HEK293 (cell line): ENCODE data around the gene SELPLG.

Experiments used
- EGR2 ChIP-seq: fragments of 450-650 bp; formaldehyde crosslinking; IDR thresholded peaks from 2 replicates; pipeline ENCODE4 v1.5.1; 2016; ENCODE audit warnings: low read depth, missing biosample characterization, missing genetic modification characterization
- IKZF3 ChIP-seq: fragments of 450-650 bp; IDR thresholded peaks from 2 replicates; pipeline ENCODE4 v1.5.0; 2018; ENCODE audit warnings: missing biosample characterization, mild to moderate bottlenecking, missing genetic modification characterization, moderate library complexity
- KLF1 ChIP-seq: fragments of 450-650 bp; formaldehyde crosslinking; IDR thresholded peaks from 2 replicates; pipeline ENCODE4 v1.5.1; 2016; ENCODE audit warnings: missing biosample characterization, missing genetic modification characterization
- KLF8 ChIP-seq: fragments of 450-650 bp; formaldehyde crosslinking; IDR thresholded peaks from 2 replicates; pipeline ENCODE4 v1.5.1; 2016; ENCODE audit warnings: missing biosample characterization, missing genetic modification characterization
- RBAK ChIP-seq: fragments of 450-650 bp; formaldehyde crosslinking; IDR thresholded peaks from 2 replicates; pipeline ENCODE4 v1.5.1; 2016; ENCODE audit warnings: missing biosample characterization, missing genetic modification characterization
- SALL2 ChIP-seq: fragments of 450-650 bp; formaldehyde crosslinking; IDR thresholded peaks from 2 replicates; pipeline ENCODE4 v1.5.0; 2017; ENCODE audit warnings: missing biosample characterization, mild to moderate bottlenecking, missing genetic modification characterization, borderline replicate concordance
- ZNF133 ChIP-seq: fragments of 450-650 bp; formaldehyde crosslinking; IDR thresholded peaks from 2 replicates; pipeline ENCODE4 v1.5.1; 2016; ENCODE audit warnings: missing biosample characterization, missing genetic modification characterization
- ZNF169 ChIP-seq: fragments of 450-650 bp; formaldehyde crosslinking; IDR thresholded peaks from 2 replicates; pipeline ENCODE4 v1.5.1; 2016; ENCODE audit warnings: missing biosample characterization, missing genetic modification characterization
- ZNF202 ChIP-seq: fragments of 450-650 bp; formaldehyde crosslinking; IDR thresholded peaks from 2 replicates; pipeline ENCODE4 v1.5.1; 2016; ENCODE audit warnings: missing biosample characterization, missing genetic modification characterization, borderline replicate concordance
- ZNF292 ChIP-seq: fragments of 450-650 bp; formaldehyde crosslinking; IDR thresholded peaks from 2 replicates; pipeline ENCODE4 v1.5.1; 2016; ENCODE audit warnings: low read depth, missing biosample characterization, missing genetic modification characterization, borderline replicate concordance
- ZNF362 ChIP-seq: fragments of 450-650 bp; formaldehyde crosslinking; IDR thresholded peaks from 2 replicates; pipeline ENCODE4 v1.5.1; 2016; ENCODE audit warnings: missing biosample characterization, missing genetic modification characterization
- ZNF404 ChIP-seq: fragments of 450-650 bp; formaldehyde crosslinking; IDR thresholded peaks from 2 replicates; pipeline ENCODE4 v1.5.1; 2017; ENCODE audit warnings: missing biosample characterization, missing genetic modification characterization
- ZNF433 ChIP-seq: fragments of 450-650 bp; formaldehyde crosslinking; IDR thresholded peaks from 2 replicates; pipeline ENCODE4 v1.5.1; 2016; ENCODE audit warnings: missing biosample characterization, missing genetic modification characterization, low read depth
- ZNF513 ChIP-seq: fragments of 450-650 bp; IDR thresholded peaks from 2 replicates; pipeline ENCODE4 v1.5.1; 2018; ENCODE audit warnings: missing biosample characterization, missing genetic modification characterization
- ZNF600 ChIP-seq: fragments of 450-650 bp; formaldehyde crosslinking; IDR thresholded peaks from 2 replicates; pipeline ENCODE4 v1.5.1; 2016; ENCODE audit warnings: missing biosample characterization, missing genetic modification characterization
- ZNF747 ChIP-seq: fragments of 450-650 bp; formaldehyde crosslinking; IDR thresholded peaks from 2 replicates; pipeline ENCODE4 v1.5.1; 2016; ENCODE audit warnings: missing biosample characterization, missing genetic modification characterization
- ZNF791 ChIP-seq: fragments of 450-650 bp; formaldehyde crosslinking; IDR thresholded peaks from 2 replicates; pipeline ENCODE4 v1.5.1; 2016; ENCODE audit warnings: missing biosample characterization, missing genetic modification characterization
- ZNF792 ChIP-seq: fragments of 450-650 bp; formaldehyde crosslinking; IDR thresholded peaks from 2 replicates; pipeline ENCODE4 v1.5.1; 2016; ENCODE audit warnings: missing biosample characterization, missing genetic modification characterization
- TF ChIP-seq, protein P1 (sequence below): fragments of 450-650 bp; formaldehyde crosslinking; conservative IDR thresholded peaks from 2 replicates; pipeline ENCODE4 v1.5.1; 2016; ENCODE audit warnings: low read depth, missing biosample characterization, missing genetic modification characterization
- TF ChIP-seq, protein P2 (sequence below): fragments of 450-650 bp; formaldehyde crosslinking; IDR thresholded peaks from 2 replicates; pipeline ENCODE4 v1.5.1; 2016; ENCODE audit warnings: missing biosample characterization, missing genetic modification characterization
- TF ChIP-seq, protein P3 (sequence below): fragments of 450-650 bp; formaldehyde crosslinking; IDR thresholded peaks from 2 replicates; pipeline ENCODE4 v1.5.1; 2016; ENCODE audit warnings: missing biosample characterization, missing genetic modification characterization
- TF ChIP-seq, protein P4 (sequence below): fragments of 450-650 bp; formaldehyde crosslinking; IDR thresholded peaks from 2 replicates; pipeline ENCODE4 v1.5.1; 2016; ENCODE audit warnings: missing biosample characterization, missing genetic modification characterization
- TF ChIP-seq, protein P5 (sequence below): fragments of 450-650 bp; formaldehyde crosslinking; IDR thresholded peaks from 2 replicates; pipeline ENCODE4 v1.5.1; 2016; ENCODE audit warnings: missing biosample characterization, missing genetic modification characterization

SELPLG gene

GRCh38 chr12:108612788-108613282 lies 20.9 kb downstream of the SELPLG start (continued):
- TF ChIP-seq, protein P1, sequence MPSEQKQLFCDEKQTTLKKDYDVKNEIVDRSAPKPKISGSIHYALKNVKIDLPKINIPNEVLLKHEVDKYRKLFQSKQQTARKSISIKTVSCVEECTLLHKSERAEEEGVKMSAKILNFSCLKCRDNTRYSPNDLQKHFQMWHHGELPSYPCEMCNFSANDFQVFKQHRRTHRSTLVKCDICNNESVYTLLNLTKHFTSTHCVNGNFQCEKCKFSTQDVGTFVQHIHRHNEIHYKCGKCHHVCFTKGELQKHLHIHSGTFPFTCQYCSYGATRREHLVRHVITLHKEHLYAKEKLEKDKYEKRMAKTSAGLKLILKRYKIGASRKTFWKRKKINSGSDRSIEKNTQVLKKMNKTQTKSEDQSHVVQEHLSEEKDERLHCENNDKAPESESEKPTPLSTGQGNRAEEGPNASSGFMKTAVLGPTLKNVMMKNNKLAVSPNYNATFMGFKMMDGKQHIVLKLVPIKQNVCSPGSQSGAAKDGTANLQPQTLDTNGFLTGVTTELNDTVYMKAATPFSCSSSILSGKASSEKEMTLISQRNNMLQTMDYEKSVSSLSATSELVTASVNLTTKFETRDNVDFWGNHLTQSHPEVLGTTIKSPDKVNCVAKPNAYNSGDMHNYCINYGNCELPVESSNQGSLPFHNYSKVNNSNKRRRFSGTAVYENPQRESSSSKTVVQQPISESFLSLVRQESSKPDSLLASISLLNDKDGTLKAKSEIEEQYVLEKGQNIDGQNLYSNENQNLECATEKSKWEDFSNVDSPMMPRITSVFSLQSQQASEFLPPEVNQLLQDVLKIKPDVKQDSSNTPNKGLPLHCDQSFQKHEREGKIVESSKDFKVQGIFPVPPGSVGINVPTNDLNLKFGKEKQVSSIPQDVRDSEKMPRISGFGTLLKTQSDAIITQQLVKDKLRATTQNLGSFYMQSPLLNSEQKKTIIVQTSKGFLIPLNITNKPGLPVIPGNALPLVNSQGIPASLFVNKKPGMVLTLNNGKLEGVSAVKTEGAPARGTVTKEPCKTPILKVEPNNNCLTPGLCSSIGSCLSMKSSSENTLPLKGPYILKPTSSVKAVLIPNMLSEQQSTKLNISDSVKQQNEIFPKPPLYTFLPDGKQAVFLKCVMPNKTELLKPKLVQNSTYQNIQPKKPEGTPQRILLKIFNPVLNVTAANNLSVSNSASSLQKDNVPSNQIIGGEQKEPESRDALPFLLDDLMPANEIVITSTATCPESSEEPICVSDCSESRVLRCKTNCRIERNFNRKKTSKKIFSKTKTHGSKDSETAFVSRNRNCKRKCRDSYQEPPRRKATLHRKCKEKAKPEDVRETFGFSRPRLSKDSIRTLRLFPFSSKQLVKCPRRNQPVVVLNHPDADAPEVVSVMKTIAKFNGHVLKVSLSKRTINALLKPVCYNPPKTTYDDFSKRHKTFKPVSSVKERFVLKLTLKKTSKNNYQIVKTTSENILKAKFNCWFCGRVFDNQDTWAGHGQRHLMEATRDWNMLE (tag by site-specific recombination), result no peak
- TF ChIP-seq ZNF791 (tag by site-specific recombination) (no peak), ZNF292 (tag by site-specific recombination) (no peak), KLF1 (tag by site-specific recombination) (no peak), ZNF747 (tag by site-specific recombination) (no peak), KLF8 (tag by site-specific recombination) (no peak), ZNF600 (tag by site-specific recombination) (no peak), ZNF404 (tag by site-specific recombination) (no peak), ZNF169 (tag by site-specific recombination) (no peak), ZNF202 (tag by site-specific recombination) (no peak), ZNF362 (tag by site-specific recombination) (peak; percentile 74; the same call in 1 of the 2 replicates), ZNF513 (no peak), SALL2 (tag by site-specific recombination) (no peak), ZNF133 (no peak), RBAK (tag by site-specific recombination) (no peak), IKZF3 (no peak), EGR2 (tag by site-specific recombination) (no peak), ZNF792 (tag by site-specific recombination) (no peak), ZNF433 (tag by site-specific recombination) (no peak)
- TF ChIP-seq, protein P2, sequence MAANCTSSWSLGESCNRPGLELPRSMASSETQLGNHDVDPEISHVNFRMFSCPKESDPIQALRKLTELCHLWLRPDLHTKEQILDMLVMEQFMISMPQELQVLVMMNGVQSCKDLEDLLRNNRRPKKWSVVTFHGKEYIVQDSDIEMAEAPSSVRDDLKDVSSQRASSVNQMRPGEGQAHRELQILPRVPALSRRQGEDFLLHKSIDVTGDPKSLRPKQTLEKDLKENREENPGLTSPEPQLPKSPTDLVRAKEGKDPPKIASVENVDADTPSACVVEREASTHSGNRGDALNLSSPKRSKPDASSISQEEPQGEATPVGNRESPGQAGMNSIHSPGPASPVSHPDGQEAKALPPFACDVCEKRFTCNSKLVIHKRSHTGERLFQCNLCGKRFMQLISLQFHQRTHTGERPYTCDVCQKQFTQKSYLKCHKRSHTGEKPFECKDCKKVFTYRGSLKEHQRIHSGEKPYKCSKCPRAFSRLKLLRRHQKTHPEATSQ, result no peak
- TF ChIP-seq, protein P3, sequence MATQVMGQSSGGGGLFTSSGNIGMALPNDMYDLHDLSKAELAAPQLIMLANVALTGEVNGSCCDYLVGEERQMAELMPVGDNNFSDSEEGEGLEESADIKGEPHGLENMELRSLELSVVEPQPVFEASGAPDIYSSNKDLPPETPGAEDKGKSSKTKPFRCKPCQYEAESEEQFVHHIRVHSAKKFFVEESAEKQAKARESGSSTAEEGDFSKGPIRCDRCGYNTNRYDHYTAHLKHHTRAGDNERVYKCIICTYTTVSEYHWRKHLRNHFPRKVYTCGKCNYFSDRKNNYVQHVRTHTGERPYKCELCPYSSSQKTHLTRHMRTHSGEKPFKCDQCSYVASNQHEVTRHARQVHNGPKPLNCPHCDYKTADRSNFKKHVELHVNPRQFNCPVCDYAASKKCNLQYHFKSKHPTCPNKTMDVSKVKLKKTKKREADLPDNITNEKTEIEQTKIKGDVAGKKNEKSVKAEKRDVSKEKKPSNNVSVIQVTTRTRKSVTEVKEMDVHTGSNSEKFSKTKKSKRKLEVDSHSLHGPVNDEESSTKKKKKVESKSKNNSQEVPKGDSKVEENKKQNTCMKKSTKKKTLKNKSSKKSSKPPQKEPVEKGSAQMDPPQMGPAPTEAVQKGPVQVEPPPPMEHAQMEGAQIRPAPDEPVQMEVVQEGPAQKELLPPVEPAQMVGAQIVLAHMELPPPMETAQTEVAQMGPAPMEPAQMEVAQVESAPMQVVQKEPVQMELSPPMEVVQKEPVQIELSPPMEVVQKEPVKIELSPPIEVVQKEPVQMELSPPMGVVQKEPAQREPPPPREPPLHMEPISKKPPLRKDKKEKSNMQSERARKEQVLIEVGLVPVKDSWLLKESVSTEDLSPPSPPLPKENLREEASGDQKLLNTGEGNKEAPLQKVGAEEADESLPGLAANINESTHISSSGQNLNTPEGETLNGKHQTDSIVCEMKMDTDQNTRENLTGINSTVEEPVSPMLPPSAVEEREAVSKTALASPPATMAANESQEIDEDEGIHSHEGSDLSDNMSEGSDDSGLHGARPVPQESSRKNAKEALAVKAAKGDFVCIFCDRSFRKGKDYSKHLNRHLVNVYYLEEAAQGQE (tag by site-specific recombination), result no peak
- TF ChIP-seq, protein P4, sequence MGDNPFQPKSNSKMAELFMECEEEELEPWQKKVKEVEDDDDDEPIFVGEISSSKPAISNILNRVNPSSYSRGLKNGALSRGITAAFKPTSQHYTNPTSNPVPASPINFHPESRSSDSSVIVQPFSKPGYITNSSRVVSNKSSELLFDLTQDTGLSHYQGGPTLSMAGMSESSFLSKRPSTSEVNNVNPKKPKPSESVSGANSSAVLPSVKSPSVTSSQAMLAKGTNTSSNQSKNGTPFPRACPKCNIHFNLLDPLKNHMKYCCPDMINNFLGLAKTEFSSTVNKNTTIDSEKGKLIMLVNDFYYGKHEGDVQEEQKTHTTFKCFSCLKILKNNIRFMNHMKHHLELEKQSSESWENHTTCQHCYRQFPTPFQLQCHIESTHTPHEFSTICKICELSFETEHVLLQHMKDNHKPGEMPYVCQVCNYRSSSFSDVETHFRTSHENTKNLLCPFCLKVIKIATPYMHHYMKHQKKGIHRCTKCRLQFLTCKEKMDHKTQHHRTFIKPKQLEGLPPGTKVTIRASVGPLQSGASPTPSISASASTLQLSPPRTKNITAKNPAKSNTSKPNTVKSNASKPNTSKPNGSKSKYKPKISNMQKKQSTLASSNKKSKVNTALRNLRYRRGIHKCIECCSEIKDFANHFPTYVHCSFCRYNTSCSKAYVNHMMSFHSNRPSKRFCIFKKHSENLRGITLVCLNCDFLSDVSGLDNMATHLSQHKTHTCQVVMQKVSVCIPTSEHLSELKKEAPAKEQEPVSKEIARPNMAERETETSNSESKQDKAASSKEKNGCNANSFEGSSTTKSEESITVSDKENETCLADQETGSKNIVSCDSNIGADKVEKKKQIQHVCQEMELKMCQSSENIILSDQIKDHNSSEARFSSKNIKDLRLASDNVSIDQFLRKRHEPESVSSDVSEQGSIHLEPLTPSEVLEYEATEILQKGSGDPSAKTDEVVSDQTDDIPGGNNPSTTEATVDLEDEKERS, result no peak
- TF ChIP-seq, protein P5, sequence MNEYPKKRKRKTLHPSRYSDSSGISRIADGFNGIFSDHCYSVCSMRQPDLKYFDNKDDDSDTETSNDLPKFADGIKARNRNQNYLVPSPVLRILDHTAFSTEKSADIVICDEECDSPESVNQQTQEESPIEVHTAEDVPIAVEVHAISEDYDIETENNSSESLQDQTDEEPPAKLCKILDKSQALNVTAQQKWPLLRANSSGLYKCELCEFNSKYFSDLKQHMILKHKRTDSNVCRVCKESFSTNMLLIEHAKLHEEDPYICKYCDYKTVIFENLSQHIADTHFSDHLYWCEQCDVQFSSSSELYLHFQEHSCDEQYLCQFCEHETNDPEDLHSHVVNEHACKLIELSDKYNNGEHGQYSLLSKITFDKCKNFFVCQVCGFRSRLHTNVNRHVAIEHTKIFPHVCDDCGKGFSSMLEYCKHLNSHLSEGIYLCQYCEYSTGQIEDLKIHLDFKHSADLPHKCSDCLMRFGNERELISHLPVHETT, result 0 out of 2 replicates have a peak, but pooled peaks have one; percentile 40
